ENCODE results near the gene DARS2. TPM values are rescaled to one million over a fixed set of nuclear protein-coding genes. Genes with fewer than 3 reads are reported as not detected.
A peak's percentile ranks its signal among the peaks of the same experiment; 100 is the strongest.
"Not testable (repeated sequence)": the region's sequence is repeated elsewhere in the genome, so short reads cannot be mapped to it uniquely, and the experiment has no call there.

Gene DARS2
- total RNA-seq, 2 donors from 2014 or later = 7.5 to 11.2 TPM

DNA sequence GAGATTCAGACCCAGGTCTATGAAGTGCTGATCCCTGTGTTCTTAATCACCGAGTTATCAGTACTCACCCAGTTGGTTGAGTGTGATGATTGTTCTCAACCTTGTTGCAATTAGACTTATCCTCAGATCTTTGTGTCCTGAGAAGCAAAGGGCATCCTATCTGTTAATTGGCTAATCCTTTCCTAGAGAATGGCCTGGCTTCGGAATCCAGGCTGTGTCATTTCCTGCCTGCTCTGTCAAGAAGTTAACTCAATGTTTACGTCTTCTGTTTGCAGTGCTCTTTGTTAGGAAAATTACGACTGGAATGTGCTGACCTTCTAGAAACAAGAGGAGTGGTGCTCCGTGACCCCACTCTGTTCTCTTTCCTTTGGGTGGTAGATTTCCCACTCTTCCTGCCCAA is 28.6 kb downstream of the DARS2 start:
- H3K36me3 ChIP-seq (replicated peaks in 1 of 2; ENCODE audit: insufficient read depth in 1 of 2, low read depth in 2 of 2) = no peaks in the 10 kb centered on the region

DNA sequence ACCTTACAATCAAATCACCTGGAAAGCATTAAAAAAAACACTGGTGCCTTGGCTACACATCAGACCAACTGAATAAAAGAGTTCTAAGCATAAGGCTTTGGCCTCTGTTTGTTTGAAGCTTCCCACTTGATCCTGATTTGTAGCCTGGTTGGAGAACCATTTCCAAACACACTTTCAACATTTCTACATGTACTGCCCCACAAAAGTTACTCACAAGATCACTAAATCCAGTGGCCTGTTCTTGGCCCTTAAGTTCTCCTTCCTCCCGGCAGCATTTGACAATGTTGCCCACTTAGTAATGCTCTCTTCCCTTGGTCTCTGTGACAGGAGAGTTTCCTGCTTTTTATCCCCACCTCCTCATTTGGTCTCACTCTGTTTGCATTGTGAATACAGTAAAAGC is 31.5 kb downstream of the DARS2 start:
- no peak overlapping the region for H3K27ac ChIP-seq
- H3K9me3 ChIP-seq = no peaks in the 10 kb centered on the region
- no peaks in the 10 kb centered on the region for H3K27me3 ChIP-seq
- ATAC-seq (no peak), DNase-seq (no peak)
- H3K4me1 ChIP-seq = no peaks in the 10 kb centered on the region
- no peak overlapping the region for H3K4me3 ChIP-seq
- peaks cover 0 to 5% of the 10 kb centered on the region in 2 donors for H3K36me3 ChIP-seq (replicated peaks in 1 of 2; ENCODE audit: insufficient read depth in 1 of 2, low read depth in 2 of 2)
- WGBS, 2 donors = 90 to 93% methylated on average over 1 of the region's 1 CpG
- TF ChIP-seq, protein P1, sequence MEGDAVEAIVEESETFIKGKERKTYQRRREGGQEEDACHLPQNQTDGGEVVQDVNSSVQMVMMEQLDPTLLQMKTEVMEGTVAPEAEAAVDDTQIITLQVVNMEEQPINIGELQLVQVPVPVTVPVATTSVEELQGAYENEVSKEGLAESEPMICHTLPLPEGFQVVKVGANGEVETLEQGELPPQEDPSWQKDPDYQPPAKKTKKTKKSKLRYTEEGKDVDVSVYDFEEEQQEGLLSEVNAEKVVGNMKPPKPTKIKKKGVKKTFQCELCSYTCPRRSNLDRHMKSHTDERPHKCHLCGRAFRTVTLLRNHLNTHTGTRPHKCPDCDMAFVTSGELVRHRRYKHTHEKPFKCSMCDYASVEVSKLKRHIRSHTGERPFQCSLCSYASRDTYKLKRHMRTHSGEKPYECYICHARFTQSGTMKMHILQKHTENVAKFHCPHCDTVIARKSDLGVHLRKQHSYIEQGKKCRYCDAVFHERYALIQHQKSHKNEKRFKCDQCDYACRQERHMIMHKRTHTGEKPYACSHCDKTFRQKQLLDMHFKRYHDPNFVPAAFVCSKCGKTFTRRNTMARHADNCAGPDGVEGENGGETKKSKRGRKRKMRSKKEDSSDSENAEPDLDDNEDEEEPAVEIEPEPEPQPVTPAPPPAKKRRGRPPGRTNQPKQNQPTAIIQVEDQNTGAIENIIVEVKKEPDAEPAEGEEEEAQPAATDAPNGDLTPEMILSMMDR (IDR thresholded peaks at IDR 0.05) = no peak
- intact Hi-C loops (cut with DNase I) = no loop called here

More for the DNA sequence above, 28.6 kb downstream of the DARS2 start:
- 71 to 79% methylated on average over 5 of the region's 5 CpGs for WGBS, 2 donors
- Histone ChIP-seq H3K9me3 (no peaks in the 10 kb centered on the region), H3K27ac (no peak overlapping the region), H3K4me3 (no peak overlapping the region), H3K27me3 (no peaks in the 10 kb centered on the region), H3K4me1 (no peaks in the 10 kb centered on the region)
- DNase-seq (no peak), ATAC-seq (peak; percentile 18)
- TF ChIP-seq, protein P1 (IDR thresholded peaks at IDR 0.05) = no peak
- TF ChIP-seq POLR2A (IDR thresholded peaks at IDR 0.05) = no peak
- intact Hi-C loops (cut with DNase I) = no loop called here

DNA sequence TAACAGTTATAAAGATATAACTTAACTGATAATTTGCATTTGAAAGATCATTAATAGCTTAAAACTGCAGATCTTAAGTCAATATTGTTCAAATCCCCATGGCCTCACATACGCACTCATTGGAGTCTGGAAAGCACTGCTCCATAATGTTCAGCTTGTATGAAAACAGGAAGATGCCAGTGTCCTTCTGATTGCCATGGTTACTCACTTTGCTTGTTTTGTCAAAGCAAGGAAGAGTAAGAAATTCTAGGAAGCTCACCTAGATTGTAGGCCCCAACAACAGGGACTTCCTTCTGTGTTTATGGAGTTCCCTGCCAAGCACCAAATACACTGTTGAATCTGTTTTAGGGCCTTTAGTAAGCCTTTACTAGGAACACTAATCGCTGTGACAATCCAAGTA is 32.4 kb downstream of the DARS2 start:
- Histone ChIP-seq H3K36me3 (replicated peaks in 1 of 2; ENCODE audit: insufficient read depth in 1 of 2, low read depth in 2 of 2) (peaks cover 0 to 5% of the 10 kb centered on the region in 2 donors), H3K4me3 (no peak overlapping the region), H3K4me1 (no peaks in the 10 kb centered on the region), H3K27me3 (no peaks in the 10 kb centered on the region), H3K9me3 (no peaks in the 10 kb centered on the region), H3K27ac (no peak overlapping the region)
- DNase-seq (no peak), ATAC-seq (no peak)
- TF ChIP-seq, protein P1 (IDR thresholded peaks at IDR 0.05) = no peak
- TF ChIP-seq POLR2A (IDR thresholded peaks at IDR 0.05) = no peak
- intact Hi-C loops (cut with DNase I) = no loop called here
- 96 to 98% methylated on average over 2 of the region's 2 CpGs for WGBS, 2 donors

DNA sequence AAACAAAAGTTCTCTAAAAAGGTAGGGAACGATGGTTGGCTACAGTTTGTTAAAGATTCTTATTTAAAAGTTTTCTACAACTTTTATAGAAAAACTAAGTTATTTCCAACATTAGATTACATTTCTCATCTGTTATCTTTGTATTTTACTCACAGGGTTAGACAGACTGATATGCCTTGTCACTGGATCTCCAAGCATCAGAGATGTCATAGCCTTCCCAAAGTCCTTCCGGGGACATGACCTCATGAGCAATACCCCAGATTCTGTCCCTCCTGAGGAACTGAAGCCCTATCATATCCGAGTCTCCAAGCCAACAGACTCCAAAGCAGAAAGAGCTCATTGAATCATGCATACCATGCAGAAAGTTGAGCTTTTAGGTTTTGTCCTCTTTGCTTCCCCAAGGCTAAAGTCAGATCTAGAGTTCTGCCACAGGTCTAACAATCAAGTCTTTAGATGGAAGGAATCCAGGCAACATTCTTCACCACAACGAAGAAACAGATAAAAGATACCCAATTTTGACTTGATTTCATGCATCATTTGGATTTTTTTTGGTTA is 33.0 kb downstream of the DARS2 start:
- intact Hi-C loops (cut with DNase I) = no loop called here
- Histone ChIP-seq H3K36me3 (replicated peaks in 1 of 2; ENCODE audit: insufficient read depth in 1 of 2, low read depth in 2 of 2) (peaks cover 0 to 5% of the 10 kb centered on the region in 2 donors), H3K4me3 (no peak overlapping the region), H3K27me3 (no peaks in the 10 kb centered on the region), H3K9me3 (no peaks in the 10 kb centered on the region), H3K4me1 (no peaks in the 10 kb centered on the region), H3K27ac (no peak overlapping the region)
- WGBS, 2 donors = 68 to 80% methylated on average over 4 of the region's 4 CpGs
- no peak for ATAC-seq
- no peak for DNase-seq
- TF ChIP-seq, protein P1 (IDR thresholded peaks at IDR 0.05) = no peak
- TF ChIP-seq POLR2A (IDR thresholded peaks at IDR 0.05) = no peak

DNA sequence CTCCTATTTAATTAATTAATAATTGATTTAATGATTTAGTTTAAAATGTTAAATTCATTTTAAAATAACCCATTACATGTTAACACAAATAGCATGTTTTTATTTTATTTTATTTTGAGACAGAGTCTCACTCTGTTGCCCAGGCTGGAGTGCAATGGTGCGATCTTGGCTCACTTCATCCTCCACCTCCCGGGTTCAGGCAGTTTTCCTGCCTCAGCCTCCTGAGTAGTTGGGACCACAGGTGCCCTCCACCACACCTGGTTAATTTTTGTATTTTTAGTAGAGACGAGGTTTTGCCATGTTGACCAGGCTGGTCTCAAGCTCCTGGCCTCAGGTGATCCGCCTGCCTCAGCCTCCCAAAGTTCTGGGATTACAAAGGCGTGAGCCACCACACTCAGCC is 35.1 kb downstream of the DARS2 start:
- H3K4me3 ChIP-seq; DNase-seq; intact Hi-C loops (cut with DNase I); H3K9me3 ChIP-seq; ATAC-seq; H3K27me3 ChIP-seq; H3K27ac ChIP-seq; H3K4me1 ChIP-seq: not testable (repeated sequence)
- WGBS, 2 donors = 89 to 92% methylated on average over 5 of the region's 5 CpGs
- peaks cover 0 to 13% of the 10 kb centered on the region in 2 donors for H3K36me3 ChIP-seq (replicated peaks in 1 of 2; ENCODE audit: insufficient read depth in 1 of 2, low read depth in 2 of 2)
